Kidney epithelial cell (primary cell): Measurements from ENCODE around the gene RILPL1. TPM values are rescaled to one million over a fixed set of nuclear protein-coding genes. Genes with fewer than 3 reads are reported as not detected.
"Not testable (repeated sequence)": the region's sequence is repeated elsewhere in the genome, so short reads cannot be mapped to it uniquely, and the experiment has no call there.

Source experiments
- DNase-seq: peaks from one replicate; pipeline ENCODE4 v3.0.0-alpha.2; 2010; ENCODE audit warnings: low read depth
- H3K27me3 ChIP-seq: 2 replicates; pipeline ENCODE4 v1.6.0; 2011; ENCODE audit warnings: low read length; ENCODE audit not compliant: control insufficient read depth, insufficient read depth
- H3K36me3 ChIP-seq: 2 replicates; pipeline ENCODE4 v1.5.1; 2011; ENCODE audit warnings: low read length; ENCODE audit not compliant: control insufficient read depth, insufficient read depth
- H3K4me3 ChIP-seq: 2 replicates; pipeline ENCODE4 v1.5.1; 2011; ENCODE audit warnings: low read depth, mild to moderate bottlenecking, control low read depth, low read length
- total RNA-seq: library from RNA; depleted of rRNA; stranded (reverse); fragments of >200 nt; gene quantifications from 2 replicates; pipeline ENCODE4 v1.2.3, GENCODE V29; 2015
- TF ChIP-seq, protein P1 (sequence below): IDR thresholded peaks from 2 replicates; pipeline ENCODE4 v1.5.1; 2011; ENCODE audit warnings: mild to moderate bottlenecking, moderate library complexity, low read length, control low read depth, inconsistent platforms; ENCODE audit not compliant: insufficient read depth, poor library complexity, severe bottlenecking

RILPL1 gene
- total RNA-seq, 1 donor from 2014 or later = 12.1 TPM

DNA sequence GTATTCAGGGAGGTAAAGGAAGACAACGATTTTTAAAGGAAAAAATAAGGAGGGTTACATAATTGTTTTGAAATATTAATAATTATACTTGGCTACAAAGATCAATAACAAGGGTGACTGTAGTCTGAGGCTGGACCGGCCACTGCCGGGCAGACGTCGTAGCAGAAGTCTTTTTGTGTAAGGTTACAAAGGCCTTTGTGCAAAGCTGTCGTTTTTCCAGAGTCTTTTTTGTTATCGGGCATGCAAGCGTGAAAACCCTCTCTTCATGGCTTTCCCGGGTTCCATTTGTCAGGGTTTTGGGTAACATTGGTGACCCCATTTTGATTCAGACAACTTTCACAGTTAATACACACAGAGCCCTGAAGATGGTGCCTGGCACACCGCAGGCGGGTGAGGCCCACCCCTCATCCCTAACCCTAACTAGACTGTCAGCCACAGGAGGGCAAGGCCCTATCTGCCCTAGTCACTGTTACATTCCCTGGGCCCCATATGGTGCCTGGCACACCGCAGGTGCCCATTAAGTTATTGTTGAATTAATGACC, 31.3 kb downstream of the RILPL1 start:
- DNase-seq = no peak
- Histone ChIP-seq H3K36me3 (no peaks in the 10 kb centered on the region), H3K4me3 (no peak overlapping the region), H3K27me3 (no peaks in the 10 kb centered on the region)
- TF ChIP-seq, protein P1, sequence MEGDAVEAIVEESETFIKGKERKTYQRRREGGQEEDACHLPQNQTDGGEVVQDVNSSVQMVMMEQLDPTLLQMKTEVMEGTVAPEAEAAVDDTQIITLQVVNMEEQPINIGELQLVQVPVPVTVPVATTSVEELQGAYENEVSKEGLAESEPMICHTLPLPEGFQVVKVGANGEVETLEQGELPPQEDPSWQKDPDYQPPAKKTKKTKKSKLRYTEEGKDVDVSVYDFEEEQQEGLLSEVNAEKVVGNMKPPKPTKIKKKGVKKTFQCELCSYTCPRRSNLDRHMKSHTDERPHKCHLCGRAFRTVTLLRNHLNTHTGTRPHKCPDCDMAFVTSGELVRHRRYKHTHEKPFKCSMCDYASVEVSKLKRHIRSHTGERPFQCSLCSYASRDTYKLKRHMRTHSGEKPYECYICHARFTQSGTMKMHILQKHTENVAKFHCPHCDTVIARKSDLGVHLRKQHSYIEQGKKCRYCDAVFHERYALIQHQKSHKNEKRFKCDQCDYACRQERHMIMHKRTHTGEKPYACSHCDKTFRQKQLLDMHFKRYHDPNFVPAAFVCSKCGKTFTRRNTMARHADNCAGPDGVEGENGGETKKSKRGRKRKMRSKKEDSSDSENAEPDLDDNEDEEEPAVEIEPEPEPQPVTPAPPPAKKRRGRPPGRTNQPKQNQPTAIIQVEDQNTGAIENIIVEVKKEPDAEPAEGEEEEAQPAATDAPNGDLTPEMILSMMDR = no peak

DNA sequence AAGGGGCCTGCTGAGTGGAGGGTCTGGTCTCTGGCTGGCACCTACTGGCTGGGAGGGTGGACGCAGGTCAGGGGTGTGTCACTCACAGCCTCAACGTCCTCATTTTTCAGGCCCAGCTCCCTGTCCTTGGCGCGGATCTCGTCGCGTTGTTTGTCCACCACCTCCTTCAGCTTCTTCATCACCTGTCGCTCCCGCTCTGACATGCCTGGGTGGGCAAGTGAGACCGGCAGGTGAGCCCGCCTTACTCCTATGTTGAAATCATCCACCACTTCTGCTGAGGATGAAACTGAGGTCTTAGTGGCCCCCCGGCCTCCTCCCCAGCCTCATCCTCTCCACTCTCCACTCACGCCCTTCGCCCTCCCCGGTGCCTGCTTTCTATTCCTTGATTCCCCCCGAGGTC, 34.2 kb downstream of the RILPL1 start:
- TF ChIP-seq, protein P1 = no peak
- Histone ChIP-seq H3K4me3 (no peak overlapping the region), H3K27me3 (no peaks in the 10 kb centered on the region), H3K36me3 (peaks cover 3% of the 10 kb centered on the region)
- no peak for DNase-seq

DNA sequence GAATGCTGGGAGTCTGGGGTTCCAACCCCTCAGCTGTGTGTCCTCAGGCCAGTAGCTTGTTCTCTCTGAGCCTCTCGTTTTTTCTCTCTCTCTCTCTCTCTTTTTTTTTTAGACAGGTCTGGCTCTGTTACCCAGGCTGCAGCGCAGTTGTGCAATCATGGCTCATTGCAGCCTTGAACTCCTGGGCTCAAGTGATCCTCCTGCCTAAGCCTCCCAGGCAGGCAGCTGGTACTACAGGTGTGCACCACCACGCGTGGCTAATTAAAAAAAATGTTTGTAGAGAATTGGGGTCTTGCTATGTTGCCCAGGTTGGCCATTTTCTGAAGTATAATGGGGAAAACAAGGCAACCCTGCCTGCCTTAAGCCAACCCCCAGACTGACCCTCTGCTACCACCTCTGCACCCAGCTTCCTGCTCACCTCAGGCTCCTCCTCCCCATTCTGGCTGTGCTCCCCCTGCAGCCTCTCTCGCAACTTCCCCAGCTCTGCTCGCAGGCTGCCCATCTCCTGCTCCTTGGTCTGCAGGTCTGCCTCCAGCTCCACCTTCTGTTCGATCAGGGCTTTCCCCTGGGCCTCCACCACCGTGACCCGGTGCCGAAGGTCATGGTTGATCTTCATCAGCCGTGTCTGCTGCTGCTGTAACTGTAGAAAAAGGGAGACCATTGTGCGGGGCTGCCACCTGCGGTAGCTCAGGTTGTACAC, 35.2 kb downstream of the RILPL1 start:
- TF ChIP-seq, protein P1 = no peak
- Histone ChIP-seq H3K27me3 (no peaks in the 10 kb centered on the region), H3K36me3 (peaks cover 3% of the 10 kb centered on the region), H3K4me3 (no peak overlapping the region)
- DNase-seq = no peak

DNA sequence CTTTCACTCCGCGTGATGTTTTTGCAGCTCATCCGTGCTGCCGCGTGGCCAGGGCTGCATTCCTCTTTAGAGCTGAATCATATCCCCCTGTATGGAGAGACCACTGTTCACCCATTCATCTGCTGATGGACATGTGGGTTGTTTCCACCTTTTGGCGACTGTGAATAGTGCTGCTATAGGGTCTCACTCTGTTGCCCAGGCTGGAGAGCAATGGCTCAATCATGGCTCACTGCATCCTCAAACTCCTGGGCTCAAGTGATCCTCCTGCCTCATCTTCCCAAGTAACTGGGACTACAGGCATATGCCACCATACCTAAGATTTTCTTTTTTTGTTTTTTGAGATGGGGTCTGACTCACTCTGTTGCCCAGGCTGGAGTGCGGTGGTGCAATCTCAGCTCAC, 36.5 kb downstream of the RILPL1 start:
- DNase-seq = no peak
- Histone ChIP-seq H3K27me3 (no peaks in the 10 kb centered on the region), H3K4me3 (no peak overlapping the region), H3K36me3 (peaks cover 3% of the 10 kb centered on the region)
- TF ChIP-seq, protein P1 = no peak

DNA sequence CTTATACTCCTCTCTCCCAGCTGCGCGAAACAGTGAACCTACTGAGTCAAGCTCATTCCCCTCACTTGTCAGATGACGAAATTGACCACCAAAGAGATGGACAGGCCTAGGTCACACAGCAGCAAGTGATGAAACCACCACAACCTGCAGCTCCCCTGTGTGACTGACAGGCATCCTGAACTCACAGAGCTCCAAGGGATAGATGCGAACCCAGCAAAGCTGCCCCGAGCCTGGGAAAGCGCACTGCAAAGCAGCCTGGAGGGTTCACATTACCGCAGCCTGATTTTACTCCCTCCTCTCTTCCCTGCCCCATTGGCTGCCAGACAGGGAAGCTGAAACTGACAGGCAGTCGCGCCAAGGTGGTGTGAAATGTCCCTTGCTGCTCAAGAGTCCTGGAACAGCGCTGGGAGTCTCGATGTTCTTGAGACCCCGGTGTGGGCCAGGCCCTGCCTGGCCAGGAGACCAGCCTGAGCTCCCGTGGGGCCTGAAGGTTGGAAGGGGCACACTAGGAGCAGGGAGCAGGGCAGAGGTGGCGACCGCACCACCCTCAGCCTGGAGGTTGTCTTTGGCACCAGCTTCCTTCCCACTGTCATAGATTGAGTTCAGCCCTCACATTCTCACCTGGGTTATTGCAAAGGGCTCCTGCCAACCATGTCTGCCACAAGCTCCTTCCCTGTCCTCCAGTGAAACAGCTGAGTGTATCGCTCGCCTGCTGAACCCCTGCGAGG, 39.2 kb downstream of the RILPL1 start:
- TF ChIP-seq, protein P1 = no peak
- Histone ChIP-seq H3K4me3 (no peak overlapping the region), H3K36me3 (peaks cover 3% of the 10 kb centered on the region), H3K27me3 (no peaks in the 10 kb centered on the region)
- no peak for DNase-seq

DNA sequence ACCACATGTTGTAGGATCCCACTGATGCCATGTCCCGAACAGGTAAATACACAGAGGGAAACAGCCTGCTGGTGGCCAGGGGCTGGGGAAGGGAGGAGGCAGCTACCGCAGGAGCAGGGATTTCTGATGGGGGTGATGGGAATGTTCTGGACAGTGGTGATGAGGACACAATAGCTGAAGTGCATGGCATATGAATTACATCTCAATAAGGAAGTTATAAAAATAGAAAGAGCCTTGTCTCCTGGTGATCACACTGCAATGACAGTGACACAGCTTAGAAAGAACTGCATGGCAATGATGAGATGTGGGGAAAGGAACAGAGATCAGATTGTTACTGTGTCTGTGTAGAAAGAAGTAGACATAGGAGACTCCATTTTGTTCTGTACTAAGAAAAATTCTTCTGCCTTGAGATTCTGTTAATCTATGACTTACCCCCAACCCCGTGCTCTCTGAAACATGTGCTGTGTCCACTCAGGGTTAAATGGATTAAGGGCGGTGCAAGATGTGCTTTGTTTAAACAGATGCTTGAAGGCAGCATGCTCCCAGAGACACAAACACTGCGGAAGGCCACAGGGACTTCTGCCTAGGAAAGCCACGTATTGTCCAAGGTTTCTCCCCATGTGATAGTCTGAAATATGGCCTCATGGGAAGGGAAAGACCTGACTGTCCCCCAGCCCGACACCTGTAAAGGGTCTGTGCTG, 41.0 kb downstream of the RILPL1 start:
- not testable (repeated sequence) for H3K4me3 ChIP-seq, H3K27me3 ChIP-seq, H3K36me3 ChIP-seq, DNase-seq
